HUES6 (cell line): ENCODE measurements around the gene ERN1.
"Not testable (repeated sequence)": the region's sequence is repeated elsewhere in the genome, so short reads cannot be mapped to it uniquely, and the experiment has no call there.

Source experiments
- H3K27ac ChIP-seq: 2 replicates; pipeline ENCODE4 v1.7.0; 2013; ENCODE audit warnings: low read depth, mild to moderate bottlenecking, low read length, inconsistent platforms
- H3K27me3 ChIP-seq: 2 replicates; pipeline ENCODE4 v1.6.1; 2013; ENCODE audit warnings: low read length; ENCODE audit not compliant: control insufficient read depth, insufficient read depth
- H3K36me3 ChIP-seq: 2 replicates; pipeline ENCODE4 v1.6.1; 2013; ENCODE audit warnings: low read length; ENCODE audit not compliant: control insufficient read depth, insufficient read depth
- H3K4me1 ChIP-seq: 2 replicates; pipeline ENCODE4 v1.6.1; 2013; ENCODE audit warnings: low read length; ENCODE audit not compliant: control insufficient read depth, insufficient read depth
- H3K4me3 ChIP-seq: 2 replicates; pipeline ENCODE4 v1.5.1; 2013; ENCODE audit warnings: low read depth, low read length
- H3K9ac ChIP-seq: one replicate; pipeline ENCODE4 v1.6.1; 2013; ENCODE audit warnings: mild to moderate bottlenecking, low read length
- H3K9me3 ChIP-seq: 2 replicates; pipeline ENCODE4 v1.6.1; 2013; ENCODE audit warnings: low read depth, low read length; ENCODE audit not compliant: control insufficient read depth, insufficient read depth

ERN1 gene

DNA sequence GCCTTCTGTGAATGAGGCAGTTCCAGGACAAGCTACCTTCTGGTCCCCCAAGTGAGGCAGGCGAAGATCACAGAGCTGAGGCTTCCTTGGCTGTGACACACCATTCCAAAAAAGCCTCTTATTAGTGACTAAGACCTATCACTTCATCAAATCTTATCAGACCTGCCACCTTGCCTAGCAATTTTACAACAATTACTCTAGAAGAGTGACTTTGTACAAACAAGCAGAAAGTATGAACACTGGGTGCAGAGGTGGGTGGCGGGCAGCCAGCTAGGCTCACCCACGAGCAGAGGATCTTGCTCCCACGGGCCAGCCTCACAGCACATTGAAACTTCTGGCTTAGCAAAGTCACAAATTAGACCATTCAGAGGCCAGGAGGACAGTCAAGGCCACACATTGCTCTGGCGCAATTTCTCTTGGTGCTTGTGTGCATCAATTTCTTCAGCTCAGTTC is 107.3 kb downstream of the ERN1 start:
- H3K4me1 ChIP-seq = peaks cover 6% of the 10 kb centered on the region
- H3K27ac ChIP-seq = no peak overlapping the region
- no peaks in the 10 kb centered on the region for H3K27me3 ChIP-seq
- no peaks in the 10 kb centered on the region for H3K9me3 ChIP-seq
- H3K4me3 ChIP-seq = no peak overlapping the region
- no peak overlapping the region for H3K9ac ChIP-seq
- H3K36me3 ChIP-seq = no peaks in the 10 kb centered on the region

DNA sequence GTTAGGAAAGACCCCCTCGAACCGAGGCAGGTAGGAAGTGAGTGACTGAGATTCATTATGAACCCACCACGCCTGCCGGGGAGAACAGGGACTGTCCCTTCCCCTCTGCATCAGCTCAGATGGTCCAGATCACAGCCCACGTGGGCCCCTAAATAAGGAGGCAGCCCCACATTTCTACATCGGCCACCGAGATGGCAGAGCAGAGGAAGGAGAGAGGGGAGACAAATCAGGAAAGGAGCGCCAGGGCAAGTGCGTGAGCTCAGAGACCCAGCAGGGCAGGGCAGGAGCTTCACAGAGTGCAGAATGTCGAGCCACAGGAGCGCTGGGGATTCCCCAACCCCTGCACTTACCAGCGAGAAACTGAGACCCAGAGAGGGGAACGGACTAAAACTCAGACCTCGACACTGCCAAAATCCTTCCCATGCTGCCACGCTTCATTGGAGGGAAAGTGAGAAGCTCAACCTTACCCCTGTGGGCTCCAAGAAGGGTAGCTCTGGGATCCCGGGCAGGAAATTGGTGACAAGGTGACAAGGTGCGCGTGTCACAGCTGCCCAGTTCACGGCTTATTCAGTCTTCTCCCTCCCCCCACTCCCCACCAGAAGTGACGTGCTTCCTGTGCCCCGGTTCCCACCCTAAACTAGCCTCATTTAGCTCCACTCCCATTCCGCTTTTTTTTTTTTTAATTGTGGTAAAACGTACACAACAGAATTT is 109.7 kb downstream of the ERN1 start, which contains the start of gene ICAM2:
Gene ICAM2, minus strand, starts transcription at position 578 of the 711 bp plus-strand sequence. CDS start 13,942 bp downstream, outside the sequence.
- Histone ChIP-seq H3K27ac (no peak within 1 kb of the TSS), H3K9ac (no peak within 1 kb of the TSS)

GRCh38 chr17:64019551-64019961 is 110.4 kb downstream of the ERN1 start:
- H3K9ac ChIP-seq, H3K27me3 ChIP-seq, H3K27ac ChIP-seq, H3K9me3 ChIP-seq, H3K36me3 ChIP-seq, H3K4me3 ChIP-seq, H3K4me1 ChIP-seq: not testable (repeated sequence)

More for the DNA sequence above, 109.7 kb downstream of the ERN1 start, which contains the start of gene ICAM2:
- Histone ChIP-seq H3K27me3 (no peaks in the 10 kb centered on the region), H3K36me3 (no peaks in the 10 kb centered on the region), H3K9me3 (no peaks in the 10 kb centered on the region), H3K4me3 (peak within 1 kb of the TSS; percentile 15; the same call in 1 of the 2 replicates), H3K4me1 (peaks cover 6% of the 10 kb centered on the region)

GRCh38 chr17:64017381-64017980 is 112.5 kb downstream of the ERN1 start:
- Histone ChIP-seq H3K9me3 (no peaks in the 10 kb centered on the region), H3K27me3 (no peaks in the 10 kb centered on the region), H3K36me3 (no peaks in the 10 kb centered on the region), H3K4me3 (no peak overlapping the region), H3K4me1 (peaks cover 6% of the 10 kb centered on the region), H3K9ac (no peak overlapping the region), H3K27ac (no peak overlapping the region)

DNA sequence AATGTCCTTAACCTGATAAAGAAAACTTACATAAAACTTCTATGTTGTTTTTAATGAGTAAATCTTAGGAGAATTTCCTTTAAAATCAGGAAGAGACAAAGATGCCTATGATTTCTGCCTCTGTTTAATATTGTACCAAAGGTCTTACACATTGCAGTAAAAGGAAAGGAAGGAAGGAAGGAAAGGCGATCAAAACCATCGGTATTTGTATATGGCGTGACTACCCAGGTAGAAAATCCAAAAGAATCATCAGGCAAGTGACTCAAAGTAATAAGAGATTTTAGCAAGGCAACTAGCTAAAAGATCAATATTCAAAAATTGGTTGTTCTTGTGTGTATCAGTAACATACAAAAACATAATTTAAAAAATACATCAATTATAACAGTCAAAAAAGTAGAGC is 113.0 kb downstream of the ERN1 start:
- Histone ChIP-seq H3K36me3 (no peaks in the 10 kb centered on the region), H3K4me1 (peaks cover 6% of the 10 kb centered on the region), H3K4me3 (no peak overlapping the region), H3K9me3 (no peaks in the 10 kb centered on the region), H3K9ac (no peak overlapping the region), H3K27me3 (no peaks in the 10 kb centered on the region), H3K27ac (no peak overlapping the region)

- H3K9ac ChIP-seq = no peak overlapping the region
- H3K9me3 ChIP-seq = no peaks in the 10 kb centered on the region
- peaks cover 6% of the 10 kb centered on the region for H3K4me1 ChIP-seq
- H3K4me3 ChIP-seq = no peak overlapping the region
- no peaks in the 10 kb centered on the region for H3K36me3 ChIP-seq
- no peaks in the 10 kb centered on the region for H3K27me3 ChIP-seq
- H3K27ac ChIP-seq = no peak overlapping the region
Observed at GRCh38 chr17:64016231-64016784, 113.6 kb downstream of the ERN1 start.

- Histone ChIP-seq H3K9ac (no peak overlapping the region), H3K4me1 (peaks cover 5% of the 10 kb centered on the region), H3K4me3 (no peak overlapping the region), H3K36me3 (no peaks in the 10 kb centered on the region), H3K27ac (no peak overlapping the region), H3K27me3 (no peaks in the 10 kb centered on the region), H3K9me3 (no peaks in the 10 kb centered on the region)
Observed at GRCh38 chr17:64015447-64015846, 114.5 kb downstream of the ERN1 start.

DNA sequence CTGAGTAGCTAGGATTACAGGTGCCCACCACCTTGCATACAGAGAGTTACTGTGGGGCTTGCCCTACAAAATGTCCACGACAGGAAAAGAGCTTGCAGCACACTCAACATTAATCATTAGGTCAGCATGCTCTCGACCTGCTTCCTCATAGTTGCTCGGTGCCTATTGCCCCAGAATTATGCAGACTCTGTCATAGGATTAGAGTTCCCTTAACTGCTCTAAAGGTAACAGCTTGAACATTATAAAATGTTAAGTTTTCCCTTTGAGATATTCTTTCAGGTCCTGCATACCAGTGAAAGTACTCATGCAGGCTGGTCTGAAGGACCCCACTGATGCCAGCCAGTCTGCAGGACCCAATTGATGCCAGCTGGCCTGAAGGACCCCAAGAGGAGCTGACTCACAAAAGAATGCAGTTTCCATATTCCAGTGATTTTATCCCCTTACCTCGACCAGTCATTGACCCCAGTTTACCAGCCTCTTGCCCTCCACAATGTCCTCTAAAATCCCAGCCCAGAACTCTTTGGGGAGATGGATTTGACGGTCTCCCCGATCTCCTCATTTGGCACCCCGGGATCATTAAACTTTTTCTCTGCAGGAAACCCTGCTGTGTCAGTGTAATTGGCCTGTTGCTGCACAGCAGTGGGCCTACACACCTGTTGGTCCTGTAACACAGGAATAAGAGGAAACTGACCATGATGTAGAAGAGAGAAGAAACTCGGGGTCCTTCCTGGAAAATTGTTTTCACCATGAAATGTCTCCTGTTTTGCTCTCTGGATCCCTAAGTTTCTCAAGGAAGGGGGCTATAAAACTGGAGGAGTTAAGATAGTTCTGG is 120.2 kb downstream of the ERN1 start:
- Histone ChIP-seq H3K36me3 (no peaks in the 10 kb centered on the region), H3K9me3 (no peaks in the 10 kb centered on the region), H3K27ac (no peak overlapping the region), H3K4me3 (no peak overlapping the region), H3K9ac (no peak overlapping the region), H3K4me1 (peaks cover 10% of the 10 kb centered on the region; the same call in 1 of the 2 replicates), H3K27me3 (no peaks in the 10 kb centered on the region)

DNA sequence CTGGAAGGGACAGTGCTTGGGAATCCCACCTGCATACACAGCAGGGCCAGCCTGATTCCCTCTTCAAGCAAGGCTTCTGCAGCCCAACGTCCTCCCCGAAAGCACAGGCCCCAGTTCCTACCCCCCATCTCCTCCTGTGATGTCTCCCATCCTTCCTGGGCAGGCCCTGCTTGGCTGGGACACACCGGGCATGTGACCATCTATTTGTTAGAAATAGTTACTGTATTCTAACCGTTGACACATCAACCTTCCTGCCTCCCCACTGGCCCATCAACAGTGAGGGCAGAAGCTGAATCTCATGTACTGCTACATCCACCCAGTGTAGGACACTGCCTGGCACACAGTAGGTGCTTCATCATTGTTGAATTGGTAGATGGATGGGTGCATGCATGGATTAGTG is 121.1 kb downstream of the ERN1 start:
- no peaks in the 10 kb centered on the region for H3K27me3 ChIP-seq
- peaks cover 10% of the 10 kb centered on the region; the same call in 1 of the 2 replicates for H3K4me1 ChIP-seq
- H3K27ac ChIP-seq = no peak overlapping the region
- no peak overlapping the region for H3K9ac ChIP-seq
- no peaks in the 10 kb centered on the region for H3K9me3 ChIP-seq
- no peaks in the 10 kb centered on the region for H3K36me3 ChIP-seq
- H3K4me3 ChIP-seq = no peak overlapping the region

GRCh38 chr17:64008346-64008745 is 121.6 kb downstream of the ERN1 start:
- no peaks in the 10 kb centered on the region for H3K9me3 ChIP-seq
- no peak overlapping the region for H3K27ac ChIP-seq
- H3K27me3 ChIP-seq = no peaks in the 10 kb centered on the region
- H3K36me3 ChIP-seq = no peaks in the 10 kb centered on the region
- no peak overlapping the region for H3K4me3 ChIP-seq
- peaks cover 10% of the 10 kb centered on the region; the same call in 1 of the 2 replicates for H3K4me1 ChIP-seq
- no peak overlapping the region for H3K9ac ChIP-seq
